ENCODE data around the gene NAT8. TPM values are rescaled to one million over a fixed set of nuclear protein-coding genes. Genes with fewer than 3 reads are reported as not detected.
"Not testable (repeated sequence)": the region's sequence is repeated elsewhere in the genome, so short reads cannot be mapped to it uniquely, and the experiment has no call there.

The NAT8 gene
- total RNA-seq, 5 donors from 2014 or later (not counting 1 experiment from before 2014, with no cell fraction given) = not detected

- H3K4me3 Mint-ChIP-seq = no peak overlapping the region
- ChIA-PET CTCF (no interaction called here), POLR2A (no interaction called here)
- H3K36me3 Mint-ChIP-seq = no peaks in the 10 kb centered on the region
- H3K4me1 ChIP-seq (ENCODE audit: control insufficient read depth in 1 of 2, extremely low read depth in 1 of 2, insufficient read depth in 2 of 2, low read length in 2 of 2) = no peaks in the 10 kb centered on the region
- no CpG with 5 or more reads among the region's 2 CpGs for WGBS (ENCODE audit: insufficient coverage)
- H3K27me3 Mint-ChIP-seq = peaks cover 0 to 2% of the 10 kb centered on the region in 2 donors
- no peak overlapping the region for H3K4me3 ChIP-seq (ENCODE audit: control insufficient read depth in 1 of 2, extremely low read depth in 1 of 2, low read length in 1 of 2)
- H3K27ac ChIP-seq (ENCODE audit: low read length) = no peak overlapping the region
- H3K4me1 Mint-ChIP-seq = no peaks in the 10 kb centered on the region
- H3K36me3 ChIP-seq (ENCODE audit: control insufficient read depth in 2 of 2, extremely low read depth in 1 of 2, insufficient read depth in 1 of 2, low read length in 1 of 2) = no peaks in the 10 kb centered on the region
- peaks cover 0 to 2% (median 1%) of the 10 kb centered on the region in 3 donors for H3K9me3 Mint-ChIP-seq
- DNase-seq = no peak
- no peak overlapping the region for H3K27ac Mint-ChIP-seq
- no peaks in the 10 kb centered on the region for H3K27me3 ChIP-seq (replicated peaks in 1 of 2; ENCODE audit: control insufficient read depth in 2 of 2, extremely low read depth in 1 of 2, insufficient read depth in 2 of 2, low read length in 1 of 2)
- no peak for ATAC-seq (replicated peaks in 1 of 4)
- no peaks in the 10 kb centered on the region for H3K9me3 ChIP-seq
Measured at GRCh38 chr2:73654175-73654574, 12.0 kb upstream of the NAT8 start.

GRCh38 chr2:73652348-73652747 lies 10.1 kb upstream of the NAT8 start:
- no peak for DNase-seq
- Histone ChIP-seq H3K36me3 (ENCODE audit: control insufficient read depth in 2 of 2, extremely low read depth in 1 of 2, insufficient read depth in 1 of 2, low read length in 1 of 2) (no peaks in the 10 kb centered on the region), H3K9me3 (no peaks in the 10 kb centered on the region), H3K27me3 (replicated peaks in 1 of 2; ENCODE audit: control insufficient read depth in 2 of 2, extremely low read depth in 1 of 2, insufficient read depth in 2 of 2, low read length in 1 of 2) (no peaks in the 10 kb centered on the region), H3K4me1 (ENCODE audit: control insufficient read depth in 1 of 2, extremely low read depth in 1 of 2, insufficient read depth in 2 of 2, low read length in 2 of 2) (no peaks in the 10 kb centered on the region), H3K27ac (ENCODE audit: low read length) (no peak overlapping the region), H3K4me3 (ENCODE audit: control insufficient read depth in 1 of 2, extremely low read depth in 1 of 2, low read length in 1 of 2) (no peak overlapping the region)
- WGBS (ENCODE audit: insufficient coverage) = no CpG with 5 or more reads among the region's 3 CpGs
- Mint-ChIP-seq H3K27ac (no peak overlapping the region), H3K4me3 (no peak overlapping the region), H3K4me1 (no peaks in the 10 kb centered on the region), H3K9me3 (no peaks in the 10 kb centered on the region), H3K27me3 (peaks cover 0 to 5% of the 10 kb centered on the region in 2 donors), H3K36me3 (peaks cover 4% of the 10 kb centered on the region)
- ChIA-PET CTCF (no interaction called here), POLR2A (no interaction called here)
- no peak for ATAC-seq (replicated peaks in 1 of 4)

GRCh38 chr2:73651591-73652230 lies 9.5 kb upstream of the NAT8 start:
- WGBS (ENCODE audit: insufficient coverage) = 100% methylated on average over 1 of the region's 6 CpGs
- H3K9me3 ChIP-seq = no peaks in the 10 kb centered on the region
- Mint-ChIP-seq H3K4me1 (no peaks in the 10 kb centered on the region), H3K4me3 (no peak overlapping the region), H3K27me3 (peaks cover 0 to 10% of the 10 kb centered on the region in 2 donors), H3K36me3 (peaks cover 6% of the 10 kb centered on the region), H3K27ac (no peak overlapping the region), H3K9me3 (no peaks in the 10 kb centered on the region)
- no peak for ATAC-seq (replicated peaks in 1 of 4)
- no peak overlapping the region for H3K27ac ChIP-seq (ENCODE audit: low read length)
- POLR2A ChIA-PET = no interaction called here
- no peaks in the 10 kb centered on the region for H3K27me3 ChIP-seq (replicated peaks in 1 of 2; ENCODE audit: control insufficient read depth in 2 of 2, extremely low read depth in 1 of 2, insufficient read depth in 2 of 2, low read length in 1 of 2)
- H3K4me1 ChIP-seq (ENCODE audit: control insufficient read depth in 1 of 2, extremely low read depth in 1 of 2, insufficient read depth in 2 of 2, low read length in 2 of 2) = no peaks in the 10 kb centered on the region
- no peak overlapping the region for H3K4me3 ChIP-seq (ENCODE audit: control insufficient read depth in 1 of 2, extremely low read depth in 1 of 2, low read length in 1 of 2)
- CTCF ChIA-PET = no interaction called here
- no peaks in the 10 kb centered on the region for H3K36me3 ChIP-seq (ENCODE audit: control insufficient read depth in 2 of 2, extremely low read depth in 1 of 2, insufficient read depth in 1 of 2, low read length in 1 of 2)
- no peak for DNase-seq

GRCh38 chr2:73647690-73648089 lies 5.5 kb upstream of the NAT8 start:
- peaks cover 11 to 27% of the 10 kb centered on the region in 2 donors for H3K27me3 Mint-ChIP-seq
- H3K27me3 ChIP-seq (replicated peaks in 1 of 2; ENCODE audit: control insufficient read depth in 2 of 2, extremely low read depth in 1 of 2, insufficient read depth in 2 of 2, low read length in 1 of 2); H3K4me1 Mint-ChIP-seq; H3K36me3 ChIP-seq (ENCODE audit: control insufficient read depth in 2 of 2, extremely low read depth in 1 of 2, insufficient read depth in 1 of 2, low read length in 1 of 2); H3K27ac ChIP-seq (ENCODE audit: low read length); ATAC-seq (replicated peaks in 1 of 4); DNase-seq; H3K27ac Mint-ChIP-seq; H3K9me3 Mint-ChIP-seq; CTCF ChIA-PET; H3K9me3 ChIP-seq; H3K36me3 Mint-ChIP-seq; H3K4me1 ChIP-seq (ENCODE audit: control insufficient read depth in 1 of 2, extremely low read depth in 1 of 2, insufficient read depth in 2 of 2, low read length in 2 of 2); H3K4me3 Mint-ChIP-seq; H3K4me3 ChIP-seq (ENCODE audit: control insufficient read depth in 1 of 2, extremely low read depth in 1 of 2, low read length in 1 of 2); POLR2A ChIA-PET: not testable (repeated sequence)
- WGBS (ENCODE audit: insufficient coverage) = 80% methylated on average over 7 of the region's 10 CpGs

- DNase-seq = no peak
- no peak overlapping the region for H3K4me3 ChIP-seq (ENCODE audit: control insufficient read depth in 1 of 2, extremely low read depth in 1 of 2, low read length in 1 of 2)
- H3K36me3 ChIP-seq (ENCODE audit: control insufficient read depth in 2 of 2, extremely low read depth in 1 of 2, insufficient read depth in 1 of 2, low read length in 1 of 2) = no peaks in the 10 kb centered on the region
- H3K27me3 ChIP-seq (replicated peaks in 1 of 2; ENCODE audit: control insufficient read depth in 2 of 2, extremely low read depth in 1 of 2, insufficient read depth in 2 of 2, low read length in 1 of 2) = peaks cover 0 to 17% of the 10 kb centered on the region in 2 experiments
- Mint-ChIP-seq H3K36me3 (peaks cover 4% of the 10 kb centered on the region), H3K4me1 (no peaks in the 10 kb centered on the region), H3K4me3 (no peak overlapping the region), H3K27me3 (peaks cover 23 to 24% of the 10 kb centered on the region in 2 donors), H3K27ac (no peak overlapping the region), H3K9me3 (peaks cover 0 to 9% (median 4%) of the 10 kb centered on the region in 3 donors)
- ChIA-PET POLR2A (no interaction called here), CTCF (no interaction called here)
- no peak overlapping the region for H3K27ac ChIP-seq (ENCODE audit: low read length)
- ATAC-seq (replicated peaks in 1 of 4) = no peak
- H3K9me3 ChIP-seq = no peaks in the 10 kb centered on the region
- WGBS (ENCODE audit: insufficient coverage) = no CpG with 5 or more reads among the region's 3 CpGs
- H3K4me1 ChIP-seq (ENCODE audit: control insufficient read depth in 1 of 2, extremely low read depth in 1 of 2, insufficient read depth in 2 of 2, low read length in 2 of 2) = no peaks in the 10 kb centered on the region
Measured at GRCh38 chr2:73641767-73642062, 507 bp downstream of the NAT8 start.

- Histone ChIP-seq H3K4me3 (ENCODE audit: control insufficient read depth in 1 of 2, extremely low read depth in 1 of 2, low read length in 1 of 2) (no peak overlapping the region), H3K27me3 (replicated peaks in 1 of 2; ENCODE audit: control insufficient read depth in 2 of 2, extremely low read depth in 1 of 2, insufficient read depth in 2 of 2, low read length in 1 of 2) (peaks cover 0 to 17% of the 10 kb centered on the region in 2 experiments), H3K9me3 (no peaks in the 10 kb centered on the region), H3K36me3 (ENCODE audit: control insufficient read depth in 2 of 2, extremely low read depth in 1 of 2, insufficient read depth in 1 of 2, low read length in 1 of 2) (no peaks in the 10 kb centered on the region), H3K4me1 (ENCODE audit: control insufficient read depth in 1 of 2, extremely low read depth in 1 of 2, insufficient read depth in 2 of 2, low read length in 2 of 2) (no peaks in the 10 kb centered on the region), H3K27ac (ENCODE audit: low read length) (no peak overlapping the region)
- H3K4me3 Mint-ChIP-seq = no peak overlapping the region
- peaks cover 4% of the 10 kb centered on the region for H3K36me3 Mint-ChIP-seq
- H3K9me3 Mint-ChIP-seq = peaks cover 0 to 9% (median 4%) of the 10 kb centered on the region in 3 donors
- ATAC-seq (replicated peaks in 1 of 4) (no peak), DNase-seq (no peak)
- peaks cover 19 to 24% of the 10 kb centered on the region in 2 donors for H3K27me3 Mint-ChIP-seq
- WGBS (ENCODE audit: insufficient coverage) = 87% methylated on average over 13 of the region's 19 CpGs
- ChIA-PET POLR2A (no interaction called here), CTCF (no interaction called here)
- no peaks in the 10 kb centered on the region for H3K4me1 Mint-ChIP-seq
- H3K27ac Mint-ChIP-seq = no peak overlapping the region
Measured at GRCh38 chr2:73640946-73641766, 1.1 kb downstream of the NAT8 start.
